CD4-positive, alpha-beta T cell treated with Interferon alpha-2 for 1 hour (primary cell): Measurements from ENCODE around the gene NTN1.
A peak's percentile ranks its signal among the peaks of the same experiment; 100 is the strongest.
"Not testable (repeated sequence)": the region's sequence is repeated elsewhere in the genome, so short reads cannot be mapped to it uniquely, and the experiment has no call there.

Experiments used
- DNase-seq, 2 donors: peaks; one replicate each; pipeline ENCODE4 v3.0.0-alpha.2; 2020 to 2022

NTN1 gene

DNA sequence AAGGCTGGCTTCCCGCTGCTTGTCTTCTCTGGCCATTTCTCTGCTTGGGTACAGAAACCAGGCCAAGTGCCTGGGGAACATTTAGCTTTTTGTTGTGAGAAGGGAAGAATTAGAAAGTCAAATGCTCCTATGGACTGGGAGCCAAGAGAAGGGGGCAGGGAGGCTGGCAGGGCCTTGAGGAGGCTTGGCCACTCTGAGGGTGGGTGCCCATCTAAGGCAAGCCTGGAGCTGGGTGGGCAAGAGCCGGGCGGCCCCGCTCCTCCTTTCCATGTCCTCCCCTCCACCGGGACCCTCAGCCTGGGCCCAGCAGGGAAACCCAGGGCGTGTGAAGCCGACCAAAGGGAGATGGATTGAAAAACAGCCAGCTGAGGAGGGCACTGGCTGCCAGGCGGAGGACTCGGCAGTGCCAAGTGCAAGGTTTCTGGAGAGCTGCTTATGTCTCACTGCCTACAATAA, 69.4 kb downstream of the NTN1 start:
- DNase-seq: no peak

DNA sequence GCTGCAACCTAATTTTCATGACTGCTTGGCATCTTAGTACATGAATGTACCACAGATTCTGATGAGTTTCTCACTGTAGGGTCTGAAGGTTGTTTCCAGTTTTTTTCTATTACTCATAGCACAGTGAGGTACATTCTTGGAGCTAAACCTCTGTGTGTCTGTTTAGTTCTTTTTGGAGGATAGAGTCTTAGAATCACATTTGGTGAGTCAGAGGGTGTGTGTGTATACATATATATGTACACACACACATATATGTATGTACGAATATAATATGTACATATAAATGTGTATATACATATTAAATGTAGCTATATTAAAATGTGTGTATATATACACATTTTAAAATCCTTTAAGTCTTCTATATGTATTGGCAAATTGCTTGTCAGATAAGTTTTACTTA, 72.9 kb downstream of the NTN1 start:
- DNase-seq: no peak

DNA sequence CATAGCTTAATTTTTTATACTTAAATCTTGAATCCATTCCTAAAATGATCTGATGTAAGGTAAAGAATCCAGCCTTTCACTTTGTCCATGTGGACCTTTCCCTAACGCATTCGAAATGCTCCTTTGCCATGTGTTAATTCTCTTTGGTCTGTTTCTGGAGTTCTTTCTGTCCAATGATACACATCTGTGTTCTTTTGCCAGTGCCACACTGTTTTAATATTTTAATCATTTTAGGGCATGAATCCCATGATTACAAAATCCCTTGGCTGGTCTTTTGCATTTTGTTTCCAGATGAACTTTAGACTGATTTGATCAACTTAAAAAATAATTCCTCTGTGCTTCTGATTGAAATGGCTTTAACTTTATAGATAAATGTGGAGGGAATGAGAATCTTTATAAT, 74.1 kb downstream of the NTN1 start:
- DNase-seq: no peak

DNA sequence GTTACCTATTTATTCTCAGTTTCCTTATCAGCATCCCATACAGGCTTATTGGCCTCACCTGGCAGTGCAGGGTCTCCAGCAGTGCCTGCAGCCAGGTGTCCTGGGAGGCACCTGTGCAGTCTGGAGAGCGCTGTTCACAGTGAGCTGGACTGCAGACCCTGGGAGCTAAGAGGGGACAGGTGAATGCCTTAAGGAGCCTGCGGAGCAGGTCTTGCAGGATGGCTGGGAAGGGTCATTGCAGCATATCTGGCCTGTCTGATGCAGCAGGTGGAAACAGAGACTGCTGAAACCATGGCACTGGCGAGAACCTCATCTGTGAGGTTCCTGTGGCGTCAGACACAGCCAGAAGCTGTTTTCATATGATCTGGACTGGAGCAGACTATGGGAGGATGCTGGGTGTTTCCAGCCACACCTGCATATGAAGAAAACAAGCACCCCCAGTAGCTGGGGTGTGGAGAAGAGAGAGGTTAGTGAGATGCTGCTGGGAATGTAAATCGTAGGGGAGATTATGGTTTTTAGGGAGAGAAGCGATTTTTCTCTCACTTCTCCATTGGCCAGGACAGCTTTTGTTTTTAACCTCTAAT, 77.0 kb downstream of the NTN1 start:
- no peak for DNase-seq

DNA sequence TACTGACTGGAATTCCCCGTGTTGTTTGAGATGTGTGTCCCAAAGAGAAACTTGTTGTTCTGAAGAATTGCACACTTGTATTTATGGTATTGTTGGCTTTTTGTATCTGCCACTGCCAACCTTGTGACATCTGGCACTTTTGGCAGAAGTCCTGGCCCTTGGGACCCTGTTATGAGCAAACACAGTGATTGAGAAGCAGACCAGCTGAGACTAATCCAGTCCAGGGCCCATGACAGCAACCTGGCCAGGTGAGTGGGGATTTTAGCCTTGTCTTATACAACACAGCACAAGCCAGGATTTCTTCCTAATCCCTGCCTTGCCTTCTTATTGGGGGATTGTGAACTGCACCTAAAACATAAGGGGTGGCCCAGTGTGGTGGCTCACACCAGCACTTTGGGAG, 80.0 kb downstream of the NTN1 start:
- no peak for DNase-seq

DNA sequence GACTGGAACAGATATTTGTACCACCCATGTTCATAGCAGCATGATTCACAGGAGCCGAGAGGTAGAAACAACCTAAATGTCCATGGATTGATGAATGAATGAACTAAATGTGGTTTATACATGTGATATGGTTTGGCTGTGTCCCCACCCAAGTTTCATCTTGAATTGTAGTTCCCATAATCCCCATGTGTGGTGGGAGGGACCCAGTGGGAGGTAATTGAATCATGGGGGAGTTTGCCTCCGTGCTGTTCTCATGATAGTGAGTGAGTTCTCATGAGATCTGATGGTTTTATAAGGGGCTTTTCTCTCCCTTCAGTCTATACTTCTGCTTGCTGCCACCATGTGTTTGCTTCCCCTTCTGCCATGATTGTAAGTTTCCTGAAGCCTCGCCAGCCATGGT, 81.9 kb downstream of the NTN1 start:
- not testable (repeated sequence) for DNase-seq

DNA sequence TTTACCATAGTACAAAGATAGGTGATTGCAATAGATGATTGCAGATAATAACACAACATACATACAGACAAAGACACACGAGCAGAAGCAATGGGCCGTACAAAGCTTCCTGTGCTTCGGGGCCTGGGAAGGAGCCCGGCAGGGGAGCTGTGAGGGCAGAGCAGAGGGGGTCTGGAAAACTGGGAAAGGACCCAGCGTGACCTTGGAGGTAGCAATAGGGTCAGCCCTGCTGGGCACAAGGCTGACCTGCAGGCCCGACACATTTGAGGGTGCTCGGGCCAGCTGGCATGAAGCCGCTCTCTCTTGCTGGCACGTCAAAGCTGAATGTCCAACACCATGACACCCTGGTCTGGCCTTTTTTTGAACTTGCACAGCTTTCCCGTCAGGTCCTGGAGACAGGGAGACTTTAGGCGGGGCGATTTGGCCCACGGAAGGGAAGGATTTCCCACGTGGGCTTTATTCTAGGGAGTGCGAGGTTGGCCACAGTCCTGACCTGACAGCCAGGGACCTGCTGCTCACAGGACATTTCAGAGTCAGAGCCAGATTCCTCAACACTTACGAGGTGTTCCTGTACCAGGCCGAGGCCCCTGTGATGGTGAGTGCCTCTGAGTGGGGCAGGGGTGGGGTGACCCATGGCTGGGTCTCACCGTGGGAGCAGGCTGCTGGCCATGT, 83.2 kb downstream of the NTN1 start:
- DNase-seq: no peak

DNA sequence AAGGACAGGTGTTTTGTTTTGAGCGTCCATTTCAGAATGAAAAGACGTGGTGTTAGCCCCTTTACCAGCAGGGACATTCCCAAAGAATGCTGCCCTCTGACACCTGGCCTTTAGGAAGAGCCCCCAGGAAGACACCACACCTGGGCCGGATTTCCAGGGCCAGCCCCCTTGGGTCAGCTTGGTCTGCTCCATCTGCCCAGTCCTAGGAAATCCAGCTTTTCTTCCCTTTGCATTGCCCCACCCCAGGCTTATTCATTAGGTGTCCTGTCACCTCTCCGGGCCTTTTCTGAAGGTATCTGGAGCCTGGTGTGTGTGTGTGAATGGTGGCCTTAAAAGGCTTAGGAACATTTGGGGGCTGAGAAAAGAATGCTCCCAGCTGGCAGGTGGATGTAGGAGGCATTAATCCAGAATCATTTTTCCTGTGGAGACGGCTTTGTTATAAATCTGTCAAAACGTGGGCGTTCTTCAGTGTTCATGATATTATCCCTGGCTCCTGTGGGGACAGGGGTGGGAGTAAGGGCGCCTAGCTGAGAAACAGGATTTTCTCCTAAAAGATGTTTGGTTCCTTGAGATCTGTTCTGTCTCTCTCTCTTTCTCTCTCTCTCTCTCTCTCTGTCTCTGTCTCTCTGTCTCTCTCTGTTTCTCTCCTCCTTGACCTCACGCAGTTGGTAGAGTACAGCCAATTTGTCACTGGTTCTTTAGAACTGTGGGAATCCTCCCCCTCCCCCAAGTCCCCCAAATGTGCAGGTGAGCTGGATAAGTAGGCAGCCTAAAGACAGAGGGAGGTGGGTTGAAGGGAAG, 84.0 kb downstream of the NTN1 start:
- no peak for DNase-seq

DNA sequence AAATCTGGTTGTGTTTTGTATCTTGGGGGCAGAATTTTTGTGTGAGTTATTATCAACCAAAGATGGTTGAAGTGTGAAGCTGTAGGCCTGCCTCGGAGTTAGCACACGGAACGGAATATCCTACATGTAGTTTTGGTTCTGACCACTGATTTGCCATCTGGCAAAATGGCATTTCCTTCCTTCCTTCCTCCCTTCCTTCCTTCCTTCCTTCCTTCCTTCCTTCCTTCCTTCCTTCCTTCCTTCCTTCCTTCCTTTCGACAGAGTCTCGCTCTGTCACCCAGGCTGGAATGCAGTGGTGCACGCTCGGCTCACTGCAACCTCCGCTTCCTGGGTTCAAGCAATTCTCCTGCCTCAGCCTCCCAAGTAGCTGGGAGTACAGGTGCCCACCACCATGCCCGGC, 85.0 kb downstream of the NTN1 start:
- not testable (repeated sequence) for DNase-seq

DNA sequence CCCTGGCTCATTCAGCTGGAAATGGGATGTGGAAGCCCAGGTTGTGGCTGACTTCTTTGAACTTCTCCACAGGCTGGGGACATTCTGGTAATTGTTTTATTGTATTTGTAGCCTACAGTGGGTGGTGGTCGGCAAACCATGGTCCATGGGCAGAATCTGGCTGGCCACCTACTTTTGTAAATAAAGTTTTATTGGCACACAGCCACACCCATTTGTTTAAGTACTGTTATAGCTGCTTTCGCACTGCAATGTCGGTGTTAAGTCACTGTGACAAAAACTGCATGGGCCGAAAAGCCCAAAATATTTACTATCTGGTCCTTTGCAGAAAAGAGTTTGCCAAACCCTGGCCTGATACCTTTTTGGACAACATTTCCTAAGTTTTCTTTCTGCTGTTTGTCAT, 86.2 kb downstream of the NTN1 start:
- no peak for DNase-seq

DNA sequence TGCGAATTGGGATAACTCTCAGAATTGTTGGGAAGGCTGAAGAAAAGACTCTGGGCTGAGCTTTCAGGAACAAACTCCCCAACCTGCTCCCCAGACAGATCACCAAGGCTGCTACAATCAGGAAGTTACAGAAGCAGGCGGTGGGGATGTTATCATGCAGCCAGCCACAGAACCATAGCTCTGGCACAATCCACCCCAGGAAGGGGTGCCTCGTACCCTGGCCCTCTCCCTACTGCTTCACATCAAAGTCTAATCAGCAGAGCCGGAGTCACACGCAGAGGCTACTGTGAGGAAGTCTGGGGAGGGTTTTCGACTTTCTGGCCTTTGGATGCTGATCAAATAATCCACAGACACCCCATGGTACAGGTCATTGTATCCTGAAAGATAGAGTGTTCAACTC, 86.8 kb downstream of the NTN1 start:
- no peak for DNase-seq

DNA sequence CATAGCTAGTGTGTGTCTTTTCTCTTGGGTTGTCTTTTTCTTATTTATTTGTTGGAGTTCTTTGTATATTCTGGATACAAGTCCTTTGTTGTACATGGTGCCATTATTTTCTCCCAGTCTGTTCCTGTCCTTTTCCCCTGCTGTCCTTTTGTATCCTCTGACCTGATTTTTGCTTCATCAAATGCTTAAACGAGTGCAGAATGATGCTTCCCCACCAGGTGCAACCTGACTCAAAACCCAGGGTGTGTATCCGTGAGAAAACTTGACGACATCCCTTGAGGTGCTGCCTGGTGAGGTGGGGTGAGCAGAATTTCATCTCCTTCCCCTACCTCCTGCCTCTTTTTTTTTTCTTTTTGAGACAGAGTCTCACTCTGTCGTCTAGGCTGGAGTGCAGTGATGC, 88.6 kb downstream of the NTN1 start:
- no peak for DNase-seq

DNA sequence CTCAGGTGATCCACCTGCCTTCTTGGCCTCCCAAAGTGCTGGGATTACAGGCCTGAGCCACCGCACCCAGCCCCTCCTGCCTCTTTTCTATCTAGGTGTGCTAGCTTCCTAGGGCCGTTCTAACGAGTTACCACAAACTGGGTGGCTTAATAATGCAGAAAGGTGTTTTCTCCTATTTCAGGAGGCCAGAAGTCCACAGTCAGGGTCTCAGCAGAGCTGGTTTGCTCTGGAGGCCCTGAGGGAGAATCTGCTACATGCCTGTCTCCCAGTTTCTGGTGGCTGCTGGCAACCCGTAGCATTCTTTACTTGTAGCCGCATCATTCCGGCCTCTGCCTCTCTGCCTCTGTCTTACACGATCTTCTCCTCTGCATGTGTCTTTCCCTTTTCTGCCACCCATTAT, 89.2 kb downstream of the NTN1 start:
- DNase-seq: no peak

DNA sequence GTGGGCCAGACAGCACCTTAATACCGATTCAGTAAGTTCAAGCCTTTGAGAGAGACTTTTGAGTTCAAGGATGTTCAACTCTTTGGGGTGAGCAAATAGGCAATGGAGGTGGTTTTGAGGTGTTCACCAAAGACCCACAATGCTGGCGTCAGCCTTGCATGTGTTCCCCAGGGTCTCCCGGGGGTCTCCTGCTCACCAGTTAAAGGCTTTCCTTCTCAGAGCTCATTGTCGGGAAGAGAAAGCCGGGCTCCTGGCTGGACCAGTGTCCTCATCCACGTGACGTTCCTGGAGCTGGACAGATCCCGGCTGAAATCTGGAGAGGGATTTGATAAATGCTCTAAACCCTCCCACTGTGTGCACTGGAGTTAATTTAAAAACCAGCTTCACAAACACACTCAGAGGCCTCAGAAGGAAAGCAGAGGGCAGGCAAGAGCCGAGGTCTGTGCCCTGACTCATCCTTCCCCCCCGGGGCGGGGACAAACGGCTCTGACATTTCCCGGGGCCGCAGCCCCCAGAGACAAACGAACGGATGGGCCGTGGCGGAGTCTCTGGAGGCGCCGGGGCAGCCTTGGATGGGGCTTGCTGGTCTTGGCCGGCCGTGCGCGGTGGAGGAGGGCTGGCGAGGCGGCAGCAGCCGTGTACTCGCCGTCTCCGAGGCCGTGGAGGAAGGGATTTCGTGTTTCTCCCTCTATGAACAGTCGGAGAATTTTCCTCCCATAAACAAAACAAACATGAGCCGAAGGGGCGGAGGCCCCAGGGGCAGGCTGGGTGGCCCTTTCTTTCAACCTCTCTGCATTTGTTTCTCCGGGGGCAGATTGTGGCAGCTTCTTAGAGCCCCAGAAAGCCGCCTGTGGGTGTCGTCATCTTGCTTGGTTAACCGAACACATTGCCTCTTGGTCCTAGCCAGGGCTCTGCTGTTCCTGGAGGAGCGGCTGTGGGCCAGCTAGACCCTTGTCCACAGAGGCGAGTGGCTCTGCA, 94.2 kb downstream of the NTN1 start:
- DNase-seq: peak in 1 of 2 donors; percentile 5

DNA sequence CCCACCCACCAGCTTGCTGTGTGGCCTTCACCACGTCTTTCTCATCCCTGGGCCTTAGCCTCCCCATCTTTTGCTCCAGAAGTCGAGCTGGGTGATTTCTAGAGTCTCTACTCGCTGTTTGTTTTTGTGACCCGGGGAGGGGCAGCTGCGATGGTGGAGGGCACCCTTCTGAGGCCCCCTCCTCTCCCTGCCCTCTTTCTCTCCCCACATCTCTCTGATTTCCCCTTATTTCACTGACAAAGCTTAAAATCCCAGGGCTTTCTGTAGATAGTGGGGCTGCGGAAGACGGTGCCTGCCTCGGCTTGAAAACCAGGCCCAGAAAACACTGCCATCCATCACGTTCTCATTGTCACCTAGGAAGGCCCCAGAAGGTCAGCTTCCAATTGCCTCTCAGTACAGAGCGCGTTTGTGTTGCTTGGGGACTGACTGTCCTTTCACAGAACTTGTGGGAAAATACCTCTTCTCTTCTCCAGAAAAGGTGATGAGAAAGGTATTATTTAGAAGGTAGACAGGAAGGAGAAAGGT, 95.1 kb downstream of the NTN1 start:
- no peak for DNase-seq

DNA sequence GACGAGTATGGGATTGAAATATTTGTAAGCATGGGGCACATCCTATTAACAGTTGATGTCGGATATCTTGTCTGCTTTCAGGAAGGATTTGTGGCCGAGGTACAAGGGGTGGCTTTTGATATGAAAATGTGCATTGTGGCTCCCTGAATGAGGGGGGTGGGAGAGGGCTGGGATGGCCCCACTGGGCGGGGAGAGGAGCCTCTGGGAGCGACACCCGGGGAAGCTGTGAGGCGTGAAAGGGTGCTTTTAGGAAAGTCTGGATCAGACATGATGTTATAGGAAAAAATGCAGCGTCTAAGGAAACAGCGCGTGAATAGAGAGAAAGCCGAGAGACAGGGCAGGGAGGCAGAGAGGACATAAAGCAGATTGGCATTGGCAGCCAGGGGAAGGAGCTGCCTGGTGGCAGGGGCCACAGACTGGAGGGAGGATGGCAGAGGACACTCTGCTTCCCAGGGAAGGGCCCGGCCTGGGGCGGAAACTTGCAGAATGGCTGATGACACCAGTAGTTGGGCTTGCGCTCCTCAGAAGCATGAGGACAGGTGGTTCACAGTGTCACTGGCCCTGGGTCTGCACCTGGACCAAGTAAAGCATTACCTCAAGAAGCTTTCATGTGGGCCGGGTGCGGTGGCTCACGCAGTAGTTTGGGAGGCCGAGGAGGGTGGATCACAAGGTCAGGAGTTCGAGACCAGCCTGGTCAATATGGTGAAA, 95.7 kb downstream of the NTN1 start:
- no peak for DNase-seq

DNA sequence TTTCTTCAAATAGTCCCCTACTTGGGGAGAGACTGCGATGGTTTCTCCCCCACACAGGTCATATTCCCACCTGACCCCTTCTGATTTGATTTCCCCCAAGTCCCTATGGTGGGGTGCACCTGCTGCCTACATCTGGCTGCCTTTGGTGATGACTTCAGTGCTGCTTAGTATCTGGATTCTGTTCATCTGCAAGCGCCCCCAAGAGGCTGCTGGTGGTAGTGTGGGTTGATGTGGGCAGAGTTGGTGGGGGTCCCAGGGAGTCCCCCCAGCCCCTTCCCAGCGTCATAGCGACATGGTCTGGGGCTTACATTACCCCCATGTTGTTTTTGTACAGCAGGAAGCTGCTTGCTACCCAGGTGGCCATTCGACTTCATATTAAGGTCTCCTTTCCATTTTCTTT, 99.2 kb downstream of the NTN1 start:
- no peak for DNase-seq

DNA sequence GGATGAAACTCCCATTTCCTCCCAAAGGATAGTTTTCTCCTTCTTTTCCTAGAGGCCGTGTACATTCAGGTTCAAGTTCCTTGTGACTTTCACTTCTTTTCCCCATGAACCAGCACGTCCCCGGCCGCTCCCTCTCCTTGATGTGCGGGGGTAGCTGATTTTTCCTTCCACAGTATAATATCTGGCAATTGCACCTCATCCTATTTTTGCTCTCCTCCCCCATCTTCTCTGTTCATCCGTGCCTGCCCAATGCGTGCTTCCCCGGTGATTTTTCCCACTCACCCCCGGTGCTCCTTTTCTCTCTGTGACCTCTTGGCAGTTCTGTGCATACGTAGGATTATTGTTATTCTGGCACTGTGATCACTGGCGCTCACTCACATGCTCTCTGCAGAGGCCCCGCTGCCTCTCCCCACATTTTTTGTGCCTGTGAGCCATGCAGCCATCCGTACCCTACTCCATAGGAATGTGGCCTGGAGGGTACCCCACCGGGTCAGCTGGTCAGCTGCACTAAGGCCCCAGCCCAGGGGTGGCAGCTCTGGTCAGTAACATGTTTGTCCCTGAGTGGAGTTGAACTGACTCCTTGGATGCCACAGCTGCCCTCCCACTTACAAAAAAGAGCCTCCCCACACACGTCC, 100.0 kb downstream of the NTN1 start:
- DNase-seq: no peak

DNA sequence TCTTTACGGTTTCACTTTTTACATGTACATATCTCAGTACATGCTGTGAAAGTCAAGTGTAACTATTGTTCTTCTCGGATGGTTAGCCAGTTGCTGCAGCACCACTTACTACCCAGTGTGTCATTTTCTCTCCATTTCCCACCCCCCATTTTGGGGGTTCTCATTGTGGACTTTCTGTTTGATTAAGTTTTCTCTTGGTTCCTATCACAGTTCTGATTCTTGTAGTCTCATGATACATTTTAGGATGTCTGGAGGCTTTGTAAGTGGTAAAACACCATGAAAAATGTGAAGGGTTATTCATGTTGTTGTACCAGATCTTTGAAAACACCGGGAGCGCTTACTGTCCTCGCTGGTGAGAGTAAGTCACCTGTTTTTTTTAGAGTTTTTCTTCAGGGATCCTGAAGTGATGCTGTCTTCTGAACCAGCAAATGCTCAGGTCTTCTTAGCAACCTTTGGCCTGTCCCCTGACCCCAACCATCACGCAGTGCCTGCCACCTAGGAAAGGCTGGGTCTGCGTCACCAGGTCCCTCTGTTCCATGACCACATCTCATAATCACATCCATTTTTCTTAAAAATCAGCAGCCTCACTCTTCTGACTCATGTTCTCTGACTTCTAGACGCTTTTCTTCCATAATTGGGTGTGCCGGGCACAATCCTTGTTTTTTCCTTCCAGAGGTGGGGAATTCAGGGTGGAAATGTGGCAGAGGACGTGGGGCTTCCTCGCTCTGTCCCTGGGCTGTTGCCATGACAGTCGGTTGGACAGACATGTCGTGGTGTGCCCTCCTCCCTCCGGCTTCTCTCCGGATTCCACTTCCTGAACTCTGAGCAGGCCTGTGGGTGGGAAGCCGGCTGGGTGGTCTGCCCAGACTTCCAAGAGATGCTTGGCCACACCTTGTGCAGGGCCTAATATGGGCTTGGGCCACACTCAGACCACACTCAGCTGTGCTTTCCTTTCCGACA, 102.6 kb downstream of the NTN1 start:
- no peak for DNase-seq

DNA sequence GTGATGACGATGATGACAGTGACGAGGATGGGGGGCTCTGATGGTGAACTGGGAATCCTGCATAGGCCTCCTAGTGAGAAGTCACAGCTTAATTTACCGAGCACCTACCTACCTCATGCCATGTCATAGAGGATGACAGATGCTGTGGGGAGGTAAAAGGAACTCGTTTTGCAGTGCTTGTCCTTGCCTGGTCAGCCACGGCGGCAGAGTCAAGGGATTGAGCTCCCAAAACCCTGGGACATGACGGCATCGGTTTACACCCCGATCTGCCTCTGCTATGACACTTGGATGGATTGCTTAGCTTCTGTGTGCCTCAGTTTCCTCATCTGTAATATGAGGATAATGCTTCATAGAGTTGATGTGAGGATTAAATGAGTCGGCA, 103.2 kb downstream of the NTN1 start:
- DNase-seq: no peak
